Skeletal muscle cell (primary cell): ENCODE measurements around the gene RUVBL1.

Source experiments
- DNase-seq: peaks from one replicate; pipeline ENCODE4 v3.0.0-alpha.2; 2010; ENCODE audit warnings: low read depth
- H3K4me3 ChIP-seq: 2 replicates; pipeline ENCODE4 v1.5.1; 2011; ENCODE audit warnings: low read depth, mild to moderate bottlenecking, control low read depth, low read length, moderate library complexity

Gene RUVBL1

DNA sequence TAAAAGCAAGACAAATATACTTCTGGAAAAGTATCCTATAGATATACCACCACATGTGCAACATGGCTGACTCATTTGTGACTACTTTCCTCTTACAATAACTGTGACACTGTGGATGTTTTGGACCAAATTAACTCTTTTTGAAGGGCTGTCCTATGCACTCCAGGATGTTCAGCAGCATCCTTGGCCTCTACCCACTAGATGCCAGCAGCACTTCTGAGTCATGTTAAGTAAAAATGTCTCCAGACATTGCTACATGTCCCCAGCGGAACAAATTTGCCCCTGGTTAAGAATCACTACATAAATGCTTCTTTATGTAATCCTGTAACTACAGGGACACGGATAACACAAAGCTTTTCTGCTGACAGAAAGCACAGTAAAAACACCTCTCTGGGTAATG lies 32.0 kb downstream of the RUVBL1 start:
- no peak overlapping the region for H3K4me3 ChIP-seq
- no peak for DNase-seq

DNA sequence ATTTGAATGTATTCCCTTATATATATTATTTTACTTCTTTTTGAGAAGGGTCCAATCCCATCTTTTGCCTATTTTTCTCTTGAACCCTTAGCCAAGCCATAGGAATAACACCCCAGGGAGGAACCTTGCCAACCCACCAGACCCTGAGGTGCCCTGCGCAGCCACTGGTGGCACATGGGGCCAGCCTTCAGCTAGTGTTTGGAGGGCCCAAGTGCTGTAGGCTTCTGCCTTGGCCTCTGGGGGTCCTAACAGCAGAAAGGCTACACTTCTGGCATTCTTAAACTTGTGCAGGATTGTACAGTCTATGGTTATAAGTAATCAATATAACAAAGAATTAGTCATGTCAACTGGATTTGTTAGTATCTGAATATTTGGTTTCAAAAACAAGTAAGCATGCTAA lies 34.5 kb downstream of the RUVBL1 start:
- H3K4me3 ChIP-seq = no peak overlapping the region
- no peak for DNase-seq

DNA sequence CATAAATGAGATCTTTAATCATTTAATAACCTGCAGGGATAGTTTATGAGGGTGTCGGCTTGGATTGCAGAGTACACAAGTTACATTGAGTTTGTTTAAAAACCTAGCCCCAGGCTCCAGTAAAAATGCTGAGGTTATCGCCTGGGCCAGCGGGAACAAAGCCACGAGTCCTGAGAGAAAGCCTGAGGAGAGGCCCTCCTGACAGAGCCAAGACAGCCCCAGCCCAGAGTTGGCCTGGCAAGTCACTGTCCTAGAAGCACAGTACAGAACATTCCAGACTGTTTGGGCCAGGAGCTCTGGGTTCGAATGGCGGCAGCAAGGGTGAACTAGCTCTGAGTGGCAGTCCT lies 39.0 kb downstream of the RUVBL1 start:
- no peak for DNase-seq
- H3K4me3 ChIP-seq = no peak overlapping the region

DNA sequence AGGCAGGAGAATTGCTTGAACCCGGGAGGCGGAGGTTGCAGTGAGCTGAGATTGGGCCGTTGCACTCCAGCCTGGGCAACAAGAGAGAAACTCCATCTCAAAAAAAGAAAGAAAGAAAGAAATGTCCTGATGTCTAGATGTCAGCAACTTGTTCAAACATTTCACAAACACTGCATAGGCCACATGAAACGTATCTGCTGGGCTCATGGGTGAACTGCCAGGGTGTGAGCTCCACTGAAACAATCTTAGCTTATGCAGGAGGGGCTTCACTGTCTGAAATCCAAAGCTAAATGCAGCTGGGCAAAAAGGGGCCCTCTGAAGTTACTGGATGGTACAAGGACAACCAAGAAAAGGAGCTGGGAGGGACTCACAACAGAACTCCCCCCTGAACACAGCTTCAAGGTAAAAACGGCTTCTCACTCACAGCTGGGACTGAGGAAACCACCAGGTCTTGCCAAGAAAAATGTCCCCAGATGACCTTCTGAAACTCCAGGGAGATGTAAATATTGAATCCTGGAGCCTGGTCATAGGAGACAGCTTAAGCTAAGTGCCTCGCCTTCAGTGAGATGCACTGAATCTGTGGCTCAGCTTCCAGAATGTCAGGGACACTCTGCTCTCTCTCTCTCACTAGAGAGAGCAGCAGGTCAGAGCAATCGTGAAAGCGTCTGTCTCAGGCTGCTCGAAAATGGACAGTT lies 39.5 kb downstream of the RUVBL1 start:
- no peak overlapping the region for H3K4me3 ChIP-seq
- DNase-seq = no peak

DNA sequence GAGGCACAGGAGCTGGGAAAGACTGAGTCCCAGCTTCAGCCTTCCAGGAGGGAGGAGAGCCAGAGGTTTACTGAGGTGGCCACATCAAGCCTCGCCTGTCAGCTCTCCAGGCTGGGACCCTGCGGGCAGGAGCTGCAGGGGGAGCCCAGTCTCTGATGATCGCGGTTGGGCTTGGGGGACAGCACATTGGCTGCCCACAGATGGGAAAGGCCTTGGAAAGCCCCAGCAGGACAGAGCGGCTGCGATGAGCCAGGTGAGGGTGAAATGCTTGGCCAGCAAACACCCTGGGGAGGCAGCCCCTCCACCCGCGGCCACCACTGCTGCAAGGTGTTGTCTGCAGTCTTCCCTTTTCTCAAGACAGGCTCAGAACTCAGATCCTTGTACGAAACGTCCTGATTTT lies 40.2 kb downstream of the RUVBL1 start:
- DNase-seq = no peak

DNA sequence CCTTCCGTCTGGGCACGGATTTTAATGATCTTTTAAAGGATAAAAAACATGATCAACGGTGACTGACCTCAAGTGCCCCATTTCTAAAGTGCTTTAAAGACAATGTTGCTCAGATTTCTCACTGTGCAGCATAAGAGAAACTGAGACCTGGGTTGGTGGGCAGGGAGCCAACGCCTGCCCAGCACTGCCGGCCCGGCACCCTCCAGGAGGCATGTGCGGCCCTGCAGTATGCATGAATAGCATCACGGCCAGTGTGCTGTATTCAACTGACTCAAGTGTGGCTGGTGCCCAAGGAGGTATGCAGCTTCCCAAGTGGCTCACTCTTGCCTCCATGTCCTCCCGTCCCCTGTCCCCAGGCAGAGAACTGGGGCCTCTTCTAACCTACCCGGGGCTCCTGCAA lies 41.1 kb downstream of the RUVBL1 start:
- H3K4me3 ChIP-seq = no peak overlapping the region
- no peak for DNase-seq

More for the DNA sequence above, 40.2 kb downstream of the RUVBL1 start:
- no peak overlapping the region for H3K4me3 ChIP-seq

DNA sequence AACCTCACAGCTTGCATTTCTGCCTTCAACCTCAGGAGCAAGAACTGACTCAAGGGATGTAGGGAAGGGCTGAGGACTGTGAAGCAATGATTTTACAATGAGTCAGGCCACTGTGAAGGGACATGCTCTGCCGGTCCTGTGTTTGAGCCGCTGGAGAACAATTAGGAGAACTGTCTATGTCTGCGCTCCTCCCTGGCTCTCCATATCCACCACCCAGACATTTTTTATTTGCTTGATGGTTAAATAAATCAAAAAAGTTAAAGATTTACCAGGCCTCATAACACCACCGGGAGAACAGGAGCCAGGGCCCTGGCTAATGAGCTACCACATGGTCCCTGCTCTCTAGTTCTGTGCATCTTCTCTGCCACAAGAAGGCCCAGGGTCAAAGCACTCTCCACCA lies 41.8 kb downstream of the RUVBL1 start:
- DNase-seq = no peak

DNA sequence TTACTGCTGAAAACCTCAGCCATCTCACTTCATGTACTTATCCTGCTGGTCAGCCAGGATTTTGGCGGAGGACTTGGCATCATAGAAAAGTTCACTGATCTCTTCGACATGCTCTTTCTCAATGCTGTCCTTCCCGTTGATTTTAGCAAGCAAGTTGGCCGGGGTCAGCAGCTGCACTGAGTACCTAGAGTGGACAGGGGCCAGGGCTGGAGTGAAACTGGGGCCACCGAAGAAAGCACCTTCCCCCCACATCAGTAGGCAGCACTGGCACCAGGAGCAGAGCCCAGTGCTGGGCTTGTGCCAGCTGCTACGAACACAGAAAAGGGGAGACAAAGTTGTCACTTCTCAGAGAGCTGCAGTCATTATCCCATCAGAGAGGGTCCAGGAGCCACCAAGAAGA lies 42.4 kb downstream of the RUVBL1 start:
- H3K4me3 ChIP-seq = no peak overlapping the region
- no peak for DNase-seq

More for the DNA sequence above, 41.8 kb downstream of the RUVBL1 start:
- no peak overlapping the region for H3K4me3 ChIP-seq

DNA sequence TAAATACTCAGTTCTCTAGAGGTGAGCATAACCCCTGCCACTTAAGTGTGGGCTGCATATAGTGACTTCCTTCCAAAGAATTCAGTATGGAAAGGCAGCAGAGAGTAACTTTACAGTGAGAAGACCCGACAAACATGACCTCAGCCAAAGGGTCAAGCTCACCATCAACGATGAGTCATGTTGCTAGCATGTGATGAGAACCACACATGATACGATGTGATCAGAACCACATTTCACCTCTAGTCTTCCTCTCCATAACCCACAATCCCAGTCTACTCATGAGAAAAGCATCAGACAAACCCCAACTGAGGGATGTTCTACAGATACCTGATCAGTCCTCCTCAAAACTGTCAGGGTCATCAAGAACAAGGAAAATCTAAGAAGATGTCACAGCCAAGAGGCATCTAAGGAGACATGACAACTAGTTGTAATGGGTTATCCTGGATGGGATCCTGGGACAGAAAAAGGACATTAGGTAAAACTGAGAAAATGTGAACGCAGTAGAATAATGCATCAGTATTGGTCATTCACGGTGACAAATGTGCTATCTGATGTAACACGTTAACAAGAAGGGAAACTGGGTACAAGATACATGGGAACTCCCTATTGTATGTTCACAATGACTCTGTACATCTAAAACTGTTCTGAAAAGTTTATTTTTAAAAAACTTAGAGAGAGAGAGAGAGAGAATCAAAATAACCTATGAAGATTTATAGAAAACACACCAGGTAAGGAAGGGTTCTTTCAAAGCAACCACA lies 43.1 kb downstream of the RUVBL1 start:
- DNase-seq = peak; percentile 87
- no peak overlapping the region for H3K4me3 ChIP-seq

DNA sequence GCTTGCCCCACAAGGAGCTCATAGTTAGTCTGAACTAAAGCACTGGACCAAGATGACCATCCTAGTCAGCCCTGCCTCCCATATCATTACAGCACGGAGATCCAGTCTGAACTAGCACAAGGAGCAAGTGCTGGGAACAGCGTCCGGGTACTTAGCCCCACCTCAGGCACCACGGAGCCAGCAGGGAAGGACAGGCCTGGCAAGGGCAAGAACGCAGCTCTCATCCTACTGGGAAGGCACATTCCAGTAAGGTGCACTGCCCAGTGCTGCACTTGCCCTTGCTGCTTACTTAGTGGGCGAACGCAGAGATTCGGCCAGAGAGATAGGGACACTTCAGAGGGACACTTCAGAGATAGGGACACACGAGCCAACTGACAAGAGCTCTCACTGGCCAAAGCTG lies 43.8 kb downstream of the RUVBL1 start:
- no peak overlapping the region for H3K4me3 ChIP-seq
- no peak for DNase-seq

DNA sequence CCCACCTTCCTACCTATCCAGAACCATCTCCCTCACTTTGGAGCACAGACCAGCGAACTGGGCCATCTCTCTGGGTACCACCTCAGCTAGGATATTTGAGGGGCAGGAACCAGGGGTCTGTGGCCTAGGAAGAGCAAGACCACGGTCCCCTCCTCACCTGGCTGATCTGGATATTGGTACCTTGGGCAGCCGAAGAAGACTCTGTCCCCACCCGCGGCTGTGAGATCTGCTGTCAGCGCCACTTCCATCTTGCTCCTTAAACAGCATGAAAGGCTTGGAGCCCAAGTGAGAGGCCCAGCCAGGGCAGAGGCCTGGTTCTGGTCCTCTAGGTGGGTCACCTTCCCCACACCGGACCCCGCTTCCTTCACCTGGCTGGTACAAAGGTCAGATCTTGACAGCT lies 44.7 kb downstream of the RUVBL1 start:
- no peak for DNase-seq
- no peak overlapping the region for H3K4me3 ChIP-seq

DNA sequence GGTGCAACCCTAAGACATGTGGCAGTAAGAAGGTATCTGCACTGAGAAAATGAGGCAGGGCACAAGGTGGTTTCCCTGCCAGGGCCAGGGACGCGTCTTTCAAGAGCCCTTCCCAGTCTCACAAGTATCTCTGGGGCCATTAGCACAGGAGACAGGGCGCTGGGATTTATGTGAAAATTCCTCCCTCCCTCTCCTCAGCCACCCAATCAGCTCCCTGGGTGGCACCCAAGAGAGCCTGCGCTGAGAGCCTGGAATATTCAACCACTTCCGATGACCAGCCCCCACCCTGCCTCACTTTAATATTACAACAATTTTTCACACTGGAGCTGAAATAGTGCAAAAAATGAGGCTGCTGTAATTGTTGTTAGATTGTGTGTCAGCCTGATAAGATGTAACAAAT lies 45.3 kb downstream of the RUVBL1 start:
- no peak overlapping the region for H3K4me3 ChIP-seq
- DNase-seq = no peak

DNA sequence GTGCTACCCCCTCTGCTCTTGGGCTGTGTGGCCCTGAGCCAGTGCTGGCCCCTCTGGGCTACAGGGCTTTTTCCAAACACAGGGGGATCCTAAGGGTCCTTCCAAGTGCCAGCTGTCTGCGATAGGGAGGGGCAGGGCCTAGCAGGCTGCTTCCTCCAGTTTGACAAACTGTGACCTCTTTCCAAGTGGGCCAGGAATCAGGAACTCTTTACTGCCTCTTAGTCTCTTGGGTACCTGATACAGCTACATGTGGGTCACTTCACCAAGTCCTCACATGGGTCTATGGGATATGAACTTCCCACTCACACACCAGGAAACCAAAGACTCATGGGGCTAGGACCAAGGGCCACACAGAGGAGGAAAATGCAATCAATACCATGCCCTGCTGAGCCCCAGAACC lies 45.9 kb downstream of the RUVBL1 start:
- DNase-seq = no peak
- H3K4me3 ChIP-seq = no peak overlapping the region

DNA sequence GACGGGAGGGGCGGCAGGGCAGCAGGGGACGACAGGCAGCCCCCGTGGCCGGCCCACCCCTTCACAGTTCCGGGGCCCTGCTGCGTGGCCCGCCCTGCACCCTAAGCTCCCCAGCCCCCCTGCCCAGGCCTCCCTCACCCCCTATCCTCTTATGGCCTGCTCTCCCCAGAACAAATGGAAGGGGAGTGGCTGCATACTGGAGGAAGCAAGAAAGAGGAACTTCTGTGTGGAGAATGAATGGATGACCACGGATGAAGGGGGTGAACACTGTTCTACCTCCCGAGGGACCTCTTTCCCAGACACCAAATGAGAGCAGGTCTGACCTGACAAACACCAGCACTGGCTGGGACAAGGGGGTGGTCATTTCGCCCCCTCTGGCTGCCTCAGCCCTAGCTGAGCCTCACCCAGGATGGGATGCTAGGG lies 46.4 kb downstream of the RUVBL1 start:
- DNase-seq = no peak
- H3K4me3 ChIP-seq = no peak overlapping the region

DNA sequence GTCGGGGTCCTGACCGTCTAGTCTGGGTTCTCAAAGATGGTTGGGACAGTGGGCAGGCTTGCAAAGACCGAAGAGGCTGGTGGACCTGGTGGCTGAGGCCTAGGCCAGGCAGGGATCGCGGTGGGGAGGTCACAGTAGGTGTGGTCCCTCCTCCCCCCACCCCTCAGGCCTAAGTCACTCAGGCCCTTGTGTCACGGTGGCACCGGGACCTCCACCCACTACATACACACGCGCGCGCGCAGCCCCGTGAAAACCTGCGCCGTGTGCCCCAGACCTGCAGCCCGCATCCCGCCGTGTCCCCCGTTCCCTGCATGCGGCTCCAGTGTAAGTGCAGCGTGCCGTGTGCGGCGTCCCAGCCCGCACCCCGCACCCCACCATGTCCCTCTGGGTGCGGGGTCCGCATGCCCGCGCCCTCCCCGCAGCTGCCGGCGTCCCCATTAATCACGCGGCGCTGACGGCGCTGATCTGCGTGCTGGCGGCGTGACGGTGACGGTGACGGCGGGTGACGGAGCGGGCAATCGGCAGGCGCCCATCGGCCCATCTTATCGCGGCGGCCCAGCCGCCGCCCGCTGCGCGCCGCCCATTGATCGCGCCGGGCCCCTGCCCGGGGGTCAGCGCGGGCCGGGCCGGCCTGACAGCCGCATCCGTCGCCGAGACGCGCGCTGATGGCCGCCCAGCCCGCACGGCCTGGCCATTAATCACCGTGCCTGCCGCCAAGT lies 47.0 kb downstream of the RUVBL1 start:
- peak overlapping the region; percentile 11 for H3K4me3 ChIP-seq
- DNase-seq = no peak

DNA sequence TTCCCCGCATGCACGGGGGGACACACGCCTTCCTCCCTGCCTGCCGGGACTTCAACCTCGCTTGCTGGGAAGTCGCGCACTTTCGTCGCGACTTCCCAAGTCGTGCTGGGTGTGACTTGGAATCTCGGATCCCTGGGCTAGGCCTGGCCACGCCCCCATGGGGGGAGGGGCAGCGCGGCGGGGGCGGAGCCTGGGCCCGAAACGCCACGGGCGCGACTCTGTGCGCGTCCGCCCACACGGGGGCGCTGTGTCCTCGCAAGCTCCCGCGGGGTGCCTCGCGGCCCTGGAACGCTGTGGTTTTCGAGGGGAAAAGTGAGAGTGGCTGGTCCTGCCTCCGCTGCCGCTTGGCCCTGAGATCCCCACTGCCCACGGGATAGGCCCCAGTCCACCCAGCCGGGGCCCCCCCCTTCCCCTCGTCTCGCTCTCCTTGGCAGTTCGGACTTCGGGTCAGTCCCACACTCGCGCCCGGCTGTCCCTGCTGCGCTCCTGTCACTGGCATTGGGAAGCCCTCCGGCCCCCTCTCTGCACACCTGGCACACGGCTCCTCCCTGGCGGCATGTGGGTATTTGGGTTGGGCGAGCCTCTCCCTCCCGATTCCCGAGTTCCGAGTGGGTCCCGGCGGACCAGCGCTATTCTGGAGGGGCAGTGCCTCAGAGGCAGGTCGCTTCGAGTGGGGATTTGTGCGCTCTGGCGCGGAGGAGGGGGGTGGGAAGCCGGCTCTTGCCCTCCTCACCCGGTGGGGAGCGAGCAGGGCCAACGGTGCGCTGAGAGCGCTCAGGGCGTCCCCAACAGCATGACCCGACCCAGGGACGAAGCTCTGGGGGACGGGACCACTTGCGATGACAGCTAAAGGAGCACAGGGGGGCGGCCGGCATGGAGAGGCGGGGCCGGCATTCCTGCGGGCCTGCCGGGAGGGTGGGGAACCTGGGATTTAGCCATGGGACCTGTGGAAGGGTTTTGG lies 47.8 kb downstream of the RUVBL1 start:
- peak overlapping the region; percentile 31 for H3K4me3 ChIP-seq
- DNase-seq = no peak

DNA sequence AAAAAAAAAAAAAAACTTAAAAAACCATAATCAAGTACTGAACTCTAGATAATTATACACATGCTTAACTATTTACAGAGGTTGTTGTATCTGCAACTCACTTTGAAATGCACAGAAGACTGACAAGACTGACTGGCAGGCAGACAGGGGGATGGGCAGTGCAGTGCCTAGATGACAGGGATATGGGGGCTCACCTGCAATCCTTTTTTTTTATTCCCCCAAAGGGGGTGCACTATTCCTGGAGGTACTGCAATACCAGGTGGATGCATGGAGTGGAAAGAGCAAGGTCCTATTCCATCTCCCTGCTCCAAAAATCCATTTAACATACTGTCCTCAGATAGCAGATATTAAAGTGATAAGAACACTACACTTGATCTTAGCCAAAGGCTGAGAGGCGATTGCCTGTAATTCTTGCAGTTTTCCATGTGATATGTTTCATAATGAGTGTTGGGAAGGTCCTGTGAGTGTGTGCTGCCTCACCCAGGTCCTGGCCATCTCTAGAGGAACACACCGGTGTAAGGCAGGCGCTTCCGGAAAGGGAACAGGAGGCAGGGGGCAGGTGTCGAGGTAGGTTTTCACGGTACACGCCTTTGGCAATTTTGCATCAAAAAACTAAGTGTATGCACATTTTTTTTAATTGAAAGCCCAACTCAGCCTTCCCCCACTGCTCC lies 48.6 kb downstream of the RUVBL1 start:
- no peak for DNase-seq
- peak overlapping the region; percentile 31 for H3K4me3 ChIP-seq

DNA sequence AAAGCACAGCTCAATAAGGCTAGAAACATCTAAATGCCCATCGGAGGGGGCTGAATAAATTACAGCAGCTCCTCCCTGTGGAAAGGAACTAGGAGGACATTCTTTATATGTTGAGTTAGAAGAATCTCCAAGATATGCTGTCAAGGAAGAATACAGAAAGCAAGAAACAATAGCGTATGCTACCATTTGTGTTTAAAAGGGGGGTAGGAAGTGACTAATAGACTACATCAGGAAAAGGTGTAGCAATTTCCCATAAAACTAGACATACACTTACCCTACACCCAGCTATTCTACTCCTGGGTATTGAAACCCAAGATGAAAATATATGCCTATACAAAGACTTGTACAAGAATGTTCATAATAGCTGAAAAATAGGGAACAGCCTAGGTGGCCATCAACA lies 49.8 kb downstream of the RUVBL1 start:
- DNase-seq = no peak

DNA sequence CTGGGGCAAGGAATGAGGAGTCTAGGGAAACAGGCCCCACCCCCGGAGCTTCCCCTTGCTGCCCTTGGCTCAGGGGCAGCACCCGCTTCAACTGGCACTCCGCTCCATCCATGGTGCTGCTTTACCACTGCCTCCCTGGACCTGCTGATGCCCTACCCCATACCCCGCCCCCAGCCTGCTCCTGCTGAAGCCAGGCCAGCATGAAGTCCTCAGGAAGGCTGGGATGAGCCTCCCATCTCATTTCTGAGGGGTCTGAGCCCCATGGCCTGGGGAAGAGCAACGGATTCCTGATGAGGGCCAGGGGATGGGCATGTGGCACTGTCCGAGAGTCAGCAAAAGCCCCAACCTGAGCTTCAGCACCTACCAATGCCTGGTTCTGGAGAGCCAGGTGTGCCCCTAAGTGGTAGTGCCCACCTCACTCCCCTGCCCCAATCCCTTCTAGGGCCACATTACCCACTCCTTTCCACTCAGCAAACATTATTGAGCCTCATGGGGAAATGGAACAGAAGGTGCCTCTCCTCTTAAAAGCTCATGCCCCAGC lies 50.4 kb downstream of the RUVBL1 start:
- DNase-seq = no peak
- H3K4me3 ChIP-seq = no peak overlapping the region

More for the DNA sequence above, 49.8 kb downstream of the RUVBL1 start:
- no peak overlapping the region for H3K4me3 ChIP-seq
